22Rv1 (cell line): ENCODE data around the gene XPA.
"Not testable (repeated sequence)": the region's sequence is repeated elsewhere in the genome, so short reads cannot be mapped to it uniquely, and the experiment has no call there.

Experiments used
- ZFX ChIP-seq: fragments of 450-650 bp; IDR thresholded peaks from 2 replicates; pipeline ENCODE4 v1.6.1; 2017; ENCODE audit warnings: antibody characterized with exemption, borderline replicate concordance
- TF ChIP-seq, protein P1 (sequence below): fragments of 450-650 bp; IDR thresholded peaks from 2 replicates; pipeline ENCODE4 v1.5.1; 2017; ENCODE audit warnings: mild to moderate bottlenecking

DNA sequence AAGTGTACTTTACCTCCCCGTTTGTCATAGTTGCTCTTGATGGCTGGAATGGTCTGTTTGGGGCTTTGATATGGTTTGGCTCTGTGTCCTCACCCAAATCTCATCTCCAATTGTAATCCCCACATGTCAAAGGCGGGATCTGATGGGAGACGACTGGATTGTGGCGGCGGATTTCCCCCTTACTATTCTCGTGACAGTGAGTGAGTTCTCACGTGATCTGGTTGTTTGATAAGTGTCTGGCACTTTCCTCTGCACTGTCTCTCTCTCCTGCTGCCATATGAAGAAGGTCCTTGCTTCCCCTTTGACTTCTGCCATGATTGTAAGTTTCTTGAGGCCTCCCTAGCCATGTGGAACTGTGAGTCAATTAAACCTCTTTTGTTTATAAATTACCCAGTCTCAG is 46.9 kb upstream of the XPA start:
- TF ChIP-seq, protein P1, sequence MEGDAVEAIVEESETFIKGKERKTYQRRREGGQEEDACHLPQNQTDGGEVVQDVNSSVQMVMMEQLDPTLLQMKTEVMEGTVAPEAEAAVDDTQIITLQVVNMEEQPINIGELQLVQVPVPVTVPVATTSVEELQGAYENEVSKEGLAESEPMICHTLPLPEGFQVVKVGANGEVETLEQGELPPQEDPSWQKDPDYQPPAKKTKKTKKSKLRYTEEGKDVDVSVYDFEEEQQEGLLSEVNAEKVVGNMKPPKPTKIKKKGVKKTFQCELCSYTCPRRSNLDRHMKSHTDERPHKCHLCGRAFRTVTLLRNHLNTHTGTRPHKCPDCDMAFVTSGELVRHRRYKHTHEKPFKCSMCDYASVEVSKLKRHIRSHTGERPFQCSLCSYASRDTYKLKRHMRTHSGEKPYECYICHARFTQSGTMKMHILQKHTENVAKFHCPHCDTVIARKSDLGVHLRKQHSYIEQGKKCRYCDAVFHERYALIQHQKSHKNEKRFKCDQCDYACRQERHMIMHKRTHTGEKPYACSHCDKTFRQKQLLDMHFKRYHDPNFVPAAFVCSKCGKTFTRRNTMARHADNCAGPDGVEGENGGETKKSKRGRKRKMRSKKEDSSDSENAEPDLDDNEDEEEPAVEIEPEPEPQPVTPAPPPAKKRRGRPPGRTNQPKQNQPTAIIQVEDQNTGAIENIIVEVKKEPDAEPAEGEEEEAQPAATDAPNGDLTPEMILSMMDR, result not testable (repeated sequence)
- TF ChIP-seq ZFX, result not testable (repeated sequence)
